NCI-H510A (cell line): ENCODE data around the gene SFT2D1.
"Not testable (repeated sequence)": the region's sequence is repeated elsewhere in the genome, so short reads cannot be mapped to it uniquely, and the experiment has no call there.

Experiments
- DNase-seq: peaks from one replicate; lab custom pipeline; 2025; lab: John Stamatoyannopoulos, UW

Gene SFT2D1

GRCh38 chr6:166362427-166362826 is 20.1 kb upstream of the SFT2D1 start:
- not testable (repeated sequence) for DNase-seq

- no peak for DNase-seq
Observed at GRCh38 chr6:166361077-166361429, 18.7 kb upstream of the SFT2D1 start.

GRCh38 chr6:166360243-166361076 is 18.1 kb upstream of the SFT2D1 start:
- DNase-seq, result no peak

- DNase-seq, result no peak
Observed at GRCh38 chr6:166355552-166355951, 13.2 kb upstream of the SFT2D1 start.

GRCh38 chr6:166354965-166355364 is 12.6 kb upstream of the SFT2D1 start:
- DNase-seq, result no peak

- DNase-seq, result no peak
Observed at GRCh38 chr6:166354143-166354542, 11.8 kb upstream of the SFT2D1 start.

GRCh38 chr6:166353507-166353906 is 11.2 kb upstream of the SFT2D1 start:
- DNase-seq, result no peak

- no peak for DNase-seq
Observed at GRCh38 chr6:166352923-166353322, 10.6 kb upstream of the SFT2D1 start.

- DNase-seq, result no peak
Observed at GRCh38 chr6:166351715-166352285, 9.5 kb upstream of the SFT2D1 start.

- DNase-seq, result no peak
Observed at GRCh38 chr6:166348305-166348949, 6.1 kb upstream of the SFT2D1 start.

- DNase-seq, result no peak
Observed at GRCh38 chr6:166346965-166347364, 4.6 kb upstream of the SFT2D1 start.

- DNase-seq, result no peak
Observed at GRCh38 chr6:166346449-166346848, 4.1 kb upstream of the SFT2D1 start.

- not testable (repeated sequence) for DNase-seq
Observed at GRCh38 chr6:166345672-166346071, 3.3 kb upstream of the SFT2D1 start.

- not testable (repeated sequence) for DNase-seq
Observed at GRCh38 chr6:166344921-166345320, 2.6 kb upstream of the SFT2D1 start.

- DNase-seq, result no peak
Observed at GRCh38 chr6:166344240-166344639, 1.9 kb upstream of the SFT2D1 start.

GRCh38 chr6:166343150-166343487 is 774 bp upstream of the SFT2D1 start:
- no peak for DNase-seq

GRCh38 chr6:166341977-166342348 is 382 bp downstream of the SFT2D1 start:
- DNase-seq, result no peak

- no peak for DNase-seq
Observed at GRCh38 chr6:166341464-166341863, 881 bp downstream of the SFT2D1 start.

GRCh38 chr6:166338854-166339253 is 3.5 kb downstream of the SFT2D1 start:
- no peak for DNase-seq

- DNase-seq, result no peak
Observed at GRCh38 chr6:166336847-166337246, 5.5 kb downstream of the SFT2D1 start.

GRCh38 chr6:166335378-166336302 is 6.7 kb downstream of the SFT2D1 start:
- DNase-seq, result no peak

GRCh38 chr6:166334878-166335277 is 7.5 kb downstream of the SFT2D1 start:
- no peak for DNase-seq
